ENCODE data around the gene SCNN1A.

The SCNN1A gene

GRCh38 chr12:6322969-6323339 lies 52.4 kb downstream of the SCNN1A start:
- no peak for TF ChIP-seq TAF1 (IDR thresholded peaks at IDR 0.05; ENCODE audit: borderline replicate concordance, insufficient read depth, low read length)
- no peak for TF ChIP-seq POLR2AphosphoS5 (IDR thresholded peaks at IDR 0.05; ENCODE audit: low read depth, low read length)
- TF ChIP-seq FOXP2 (optimal IDR thresholded peaks at IDR 0.05; ENCODE audit: borderline replicate concordance, extremely low read depth, extremely low read length, insufficient read depth): no peak
- TF ChIP-seq SIN3A (IDR thresholded peaks at IDR 0.05; ENCODE audit: borderline replicate concordance, insufficient read depth, low read length): no peak
- no peak for TF ChIP-seq REST (IDR thresholded peaks at IDR 0.05; ENCODE audit: insufficient read depth in 1 of 2, low read depth in 2 of 2, low read length in 2 of 2)

GRCh38 chr12:6322352-6322751 lies 53.0 kb downstream of the SCNN1A start:
- TF ChIP-seq POLR2AphosphoS5 (IDR thresholded peaks at IDR 0.05; ENCODE audit: low read depth, low read length) (no peak), REST (IDR thresholded peaks at IDR 0.05; ENCODE audit: insufficient read depth in 1 of 2, low read depth in 2 of 2, low read length in 2 of 2) (no peak), TAF1 (IDR thresholded peaks at IDR 0.05; ENCODE audit: borderline replicate concordance, insufficient read depth, low read length) (no peak), FOXP2 (optimal IDR thresholded peaks at IDR 0.05; ENCODE audit: borderline replicate concordance, extremely low read depth, extremely low read length, insufficient read depth) (no peak), SIN3A (IDR thresholded peaks at IDR 0.05; ENCODE audit: borderline replicate concordance, insufficient read depth, low read length) (no peak)

GRCh38 chr12:6321905-6322304 lies 53.5 kb downstream of the SCNN1A start:
- TF ChIP-seq SIN3A (IDR thresholded peaks at IDR 0.05; ENCODE audit: borderline replicate concordance, insufficient read depth, low read length) (no peak), POLR2AphosphoS5 (IDR thresholded peaks at IDR 0.05; ENCODE audit: low read depth, low read length) (no peak)

GRCh38 chr12:6319446-6319845 lies 55.9 kb downstream of the SCNN1A start:
- TF ChIP-seq REST (IDR thresholded peaks at IDR 0.05; ENCODE audit: insufficient read depth in 1 of 2, low read depth in 2 of 2, low read length in 2 of 2) (no peak), FOXP2 (optimal IDR thresholded peaks at IDR 0.05; ENCODE audit: borderline replicate concordance, extremely low read depth, extremely low read length, insufficient read depth) (no peak), POLR2AphosphoS5 (IDR thresholded peaks at IDR 0.05; ENCODE audit: low read depth, low read length) (no peak), SIN3A (IDR thresholded peaks at IDR 0.05; ENCODE audit: borderline replicate concordance, insufficient read depth, low read length) (no peak), TAF1 (IDR thresholded peaks at IDR 0.05; ENCODE audit: borderline replicate concordance, insufficient read depth, low read length) (no peak)

GRCh38 chr12:6318440-6318879 lies 56.9 kb downstream of the SCNN1A start:
- TF ChIP-seq TAF1 (IDR thresholded peaks at IDR 0.05; ENCODE audit: borderline replicate concordance, insufficient read depth, low read length): no peak
- TF ChIP-seq FOXP2 (optimal IDR thresholded peaks at IDR 0.05; ENCODE audit: borderline replicate concordance, extremely low read depth, extremely low read length, insufficient read depth): no peak
- no peak for TF ChIP-seq SIN3A (IDR thresholded peaks at IDR 0.05; ENCODE audit: borderline replicate concordance, insufficient read depth, low read length)
- TF ChIP-seq REST (IDR thresholded peaks at IDR 0.05; ENCODE audit: insufficient read depth in 1 of 2, low read depth in 2 of 2, low read length in 2 of 2): no peak
- no peak for TF ChIP-seq POLR2AphosphoS5 (IDR thresholded peaks at IDR 0.05; ENCODE audit: low read depth, low read length)

Data from PFSK-1 (cell line).